Progenitor cell of endocrine pancreas (in vitro differentiated cells): ENCODE measurements around the gene ILF3. TPM values are rescaled to one million over a fixed set of nuclear protein-coding genes. Genes with fewer than 3 reads are reported as not detected.

Source experiments
- DNase-seq: peaks from one replicate; pipeline ENCODE4 v3.0.0; 2021; ENCODE audit warnings: low spot score; ENCODE audit not compliant: unreplicated experiment
- H3K27ac Mint-ChIP-seq: 2 replicates; pipeline ENCODE4 v1.8.0; 2021; ENCODE audit warnings: mild to moderate bottlenecking, moderate library complexity, mixed read lengths
- H3K27me3 Mint-ChIP-seq: 2 replicates; pipeline ENCODE4 v1.8.0; 2021; ENCODE audit warnings: mixed read lengths
- H3K36me3 Mint-ChIP-seq: 2 replicates; pipeline ENCODE4 v1.8.0; 2022; ENCODE audit warnings: mixed read lengths; ENCODE audit not compliant: insufficient read depth
- H3K4me1 Mint-ChIP-seq: 2 replicates; pipeline ENCODE4 v1.8.0; 2021; ENCODE audit warnings: low read depth, mixed read lengths
- H3K4me3 Mint-ChIP-seq: 2 replicates; pipeline ENCODE4 v1.8.0; 2021; ENCODE audit warnings: low read depth, mild to moderate bottlenecking, moderate library complexity, mixed read lengths
- H3K9me3 Mint-ChIP-seq: 2 replicates; pipeline ENCODE4 v1.8.0; 2021; ENCODE audit warnings: low read depth, mixed read lengths
- total RNA-seq: library from RNA; stranded (reverse); gene quantifications from 2 replicates; pipeline ENCODE4 v1.2.1, GENCODE V29; 2021
- TF ChIP-seq, protein P1 (sequence below): fragments of 200-600 bp; sonication (generic); IDR thresholded peaks from one replicate; pipeline ENCODE4 v1.5.0; 2021; ENCODE audit warnings: antibody characterized with exemption, mild to moderate bottlenecking; ENCODE audit not compliant: unreplicated experiment

Gene ILF3
- total RNA-seq, 1 donor from 2014 or later: 761 TPM

DNA sequence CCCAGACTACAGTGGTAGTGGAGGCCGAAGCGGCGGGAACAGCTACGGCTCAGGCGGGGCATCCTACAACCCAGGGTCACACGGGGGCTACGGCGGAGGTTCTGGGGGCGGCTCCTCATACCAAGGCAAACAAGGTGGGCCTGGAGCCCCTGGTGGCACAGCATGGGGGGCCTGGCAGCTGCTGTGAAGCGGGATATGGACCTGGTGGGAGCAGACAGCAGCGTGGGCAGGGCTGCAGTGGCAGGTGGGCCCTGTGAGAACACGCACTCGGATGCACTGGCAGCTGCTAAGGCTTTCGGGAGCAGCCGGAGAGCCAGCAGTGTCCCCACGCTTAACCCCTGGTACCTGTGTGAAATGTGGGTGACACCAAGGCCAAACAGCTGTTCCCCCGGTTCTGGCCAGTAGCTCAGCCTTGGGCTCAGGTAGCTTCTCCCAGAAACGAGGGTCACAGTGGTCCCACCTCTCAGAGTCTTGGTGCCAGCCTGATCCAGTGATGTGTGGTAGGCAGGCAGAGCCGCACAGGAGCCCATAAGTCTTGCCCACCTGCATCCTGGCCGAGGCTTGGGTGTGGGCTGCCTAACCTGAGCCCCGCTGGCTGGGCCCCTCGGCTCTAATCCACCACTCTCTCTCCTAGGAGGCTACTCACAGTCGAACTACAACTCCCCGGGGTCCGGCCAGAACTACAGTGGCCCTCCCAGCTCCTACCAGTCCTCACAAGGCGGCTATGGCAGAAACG lies 34.6 kb downstream of the ILF3 start:
- no peaks in the 10 kb centered on the region for H3K9me3 Mint-ChIP-seq
- H3K27ac Mint-ChIP-seq: no peak overlapping the region
- H3K4me3 Mint-ChIP-seq: no peak overlapping the region
- H3K4me1 Mint-ChIP-seq: no peaks in the 10 kb centered on the region
- no peaks in the 10 kb centered on the region for H3K27me3 Mint-ChIP-seq
- no peak for DNase-seq
- TF ChIP-seq, protein P1, sequence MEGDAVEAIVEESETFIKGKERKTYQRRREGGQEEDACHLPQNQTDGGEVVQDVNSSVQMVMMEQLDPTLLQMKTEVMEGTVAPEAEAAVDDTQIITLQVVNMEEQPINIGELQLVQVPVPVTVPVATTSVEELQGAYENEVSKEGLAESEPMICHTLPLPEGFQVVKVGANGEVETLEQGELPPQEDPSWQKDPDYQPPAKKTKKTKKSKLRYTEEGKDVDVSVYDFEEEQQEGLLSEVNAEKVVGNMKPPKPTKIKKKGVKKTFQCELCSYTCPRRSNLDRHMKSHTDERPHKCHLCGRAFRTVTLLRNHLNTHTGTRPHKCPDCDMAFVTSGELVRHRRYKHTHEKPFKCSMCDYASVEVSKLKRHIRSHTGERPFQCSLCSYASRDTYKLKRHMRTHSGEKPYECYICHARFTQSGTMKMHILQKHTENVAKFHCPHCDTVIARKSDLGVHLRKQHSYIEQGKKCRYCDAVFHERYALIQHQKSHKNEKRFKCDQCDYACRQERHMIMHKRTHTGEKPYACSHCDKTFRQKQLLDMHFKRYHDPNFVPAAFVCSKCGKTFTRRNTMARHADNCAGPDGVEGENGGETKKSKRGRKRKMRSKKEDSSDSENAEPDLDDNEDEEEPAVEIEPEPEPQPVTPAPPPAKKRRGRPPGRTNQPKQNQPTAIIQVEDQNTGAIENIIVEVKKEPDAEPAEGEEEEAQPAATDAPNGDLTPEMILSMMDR: no peak
- peaks cover 27% of the 10 kb centered on the region for H3K36me3 Mint-ChIP-seq

DNA sequence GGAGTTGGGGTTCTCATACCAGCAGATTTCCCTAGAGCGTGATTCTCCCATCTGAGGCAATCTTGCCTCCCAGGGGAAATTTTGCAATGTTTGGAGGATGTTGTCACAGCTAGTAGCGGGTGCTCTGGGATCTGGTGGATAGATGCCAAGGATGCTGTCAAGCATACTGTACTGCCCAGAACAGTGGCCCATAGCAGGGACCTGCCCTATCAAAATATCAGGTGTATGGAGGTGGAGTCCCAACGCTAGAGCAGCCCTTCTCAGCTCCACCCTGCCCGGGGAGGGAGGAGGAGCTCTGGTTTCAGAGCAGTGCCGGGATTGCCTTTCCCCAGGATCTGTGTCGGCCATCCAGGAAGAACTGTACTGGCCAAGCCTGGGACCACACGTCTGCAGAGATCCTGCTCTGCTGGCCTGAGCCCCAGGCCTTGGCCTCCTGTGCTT lies 36.2 kb downstream of the ILF3 start:
- Mint-ChIP-seq H3K9me3 (no peaks in the 10 kb centered on the region), H3K36me3 (peaks cover 22% of the 10 kb centered on the region), H3K27ac (no peak overlapping the region), H3K27me3 (no peaks in the 10 kb centered on the region), H3K4me1 (peaks cover 5% of the 10 kb centered on the region), H3K4me3 (no peak overlapping the region)
- DNase-seq: no peak
- TF ChIP-seq, protein P1: no peak

DNA sequence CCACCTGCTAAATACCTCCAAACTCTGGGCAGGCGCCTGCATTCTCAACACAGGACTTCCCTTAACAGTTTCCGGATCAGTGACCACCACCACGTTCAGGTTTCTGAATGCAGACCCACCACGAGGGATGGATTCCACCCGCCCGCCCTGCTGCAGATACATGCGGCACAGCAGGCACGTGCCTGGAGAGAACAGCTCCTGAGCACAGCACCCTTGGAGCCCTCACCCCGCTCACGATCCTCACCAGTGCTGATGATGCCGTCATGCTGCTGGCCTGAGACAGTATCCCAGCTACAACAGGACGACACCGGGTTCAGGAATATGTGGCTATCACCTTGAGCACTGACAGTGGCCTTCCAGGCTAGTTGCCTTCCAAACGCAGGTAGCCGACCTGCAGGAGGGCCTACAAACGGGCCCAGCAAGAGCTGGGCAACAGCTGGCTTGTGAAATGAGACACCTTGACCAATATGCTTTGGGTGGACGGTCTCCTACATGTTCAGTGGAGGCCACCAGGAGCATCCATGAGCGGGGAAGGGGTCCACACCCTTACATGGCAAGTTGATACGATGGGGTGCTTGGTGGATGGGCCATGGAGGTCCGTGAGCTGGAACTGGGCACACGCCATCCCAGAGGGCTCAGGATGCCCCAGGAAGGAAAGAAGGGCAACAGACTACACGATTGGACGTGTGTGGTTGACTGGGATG lies 37.2 kb downstream of the ILF3 start:
- no peak overlapping the region for H3K4me3 Mint-ChIP-seq
- TF ChIP-seq, protein P1: no peak
- peak overlapping the region; percentile 28 for H3K27ac Mint-ChIP-seq
- peaks cover 22% of the 10 kb centered on the region for H3K36me3 Mint-ChIP-seq
- H3K9me3 Mint-ChIP-seq: no peaks in the 10 kb centered on the region
- H3K4me1 Mint-ChIP-seq: peaks cover 9% of the 10 kb centered on the region
- DNase-seq: no peak
- no peaks in the 10 kb centered on the region for H3K27me3 Mint-ChIP-seq

DNA sequence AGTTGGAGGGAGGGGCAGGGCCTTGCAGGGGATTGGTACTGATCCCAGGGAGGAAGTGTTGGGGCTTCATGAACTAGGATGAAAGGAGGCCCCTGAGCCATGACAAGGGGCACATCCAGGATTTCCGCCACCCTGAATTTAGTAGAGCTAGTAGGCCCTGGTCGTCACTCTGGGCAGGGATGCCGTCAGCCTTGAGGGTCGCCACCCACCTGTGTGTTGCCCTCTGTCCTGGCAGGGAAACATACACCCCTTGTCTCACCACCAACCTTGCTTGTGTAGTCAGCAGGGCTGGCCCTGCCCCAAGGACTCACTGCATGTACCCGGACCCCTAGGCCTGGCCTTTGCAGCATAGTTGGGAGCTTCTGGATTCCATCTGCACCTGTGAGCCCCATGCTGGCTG lies 37.7 kb downstream of the ILF3 start:
- TF ChIP-seq, protein P1: no peak
- Mint-ChIP-seq H3K4me1 (peaks cover 9% of the 10 kb centered on the region), H3K36me3 (peaks cover 22% of the 10 kb centered on the region), H3K9me3 (no peaks in the 10 kb centered on the region), H3K27me3 (no peaks in the 10 kb centered on the region), H3K4me3 (no peak overlapping the region), H3K27ac (no peak overlapping the region)
- no peak for DNase-seq

DNA sequence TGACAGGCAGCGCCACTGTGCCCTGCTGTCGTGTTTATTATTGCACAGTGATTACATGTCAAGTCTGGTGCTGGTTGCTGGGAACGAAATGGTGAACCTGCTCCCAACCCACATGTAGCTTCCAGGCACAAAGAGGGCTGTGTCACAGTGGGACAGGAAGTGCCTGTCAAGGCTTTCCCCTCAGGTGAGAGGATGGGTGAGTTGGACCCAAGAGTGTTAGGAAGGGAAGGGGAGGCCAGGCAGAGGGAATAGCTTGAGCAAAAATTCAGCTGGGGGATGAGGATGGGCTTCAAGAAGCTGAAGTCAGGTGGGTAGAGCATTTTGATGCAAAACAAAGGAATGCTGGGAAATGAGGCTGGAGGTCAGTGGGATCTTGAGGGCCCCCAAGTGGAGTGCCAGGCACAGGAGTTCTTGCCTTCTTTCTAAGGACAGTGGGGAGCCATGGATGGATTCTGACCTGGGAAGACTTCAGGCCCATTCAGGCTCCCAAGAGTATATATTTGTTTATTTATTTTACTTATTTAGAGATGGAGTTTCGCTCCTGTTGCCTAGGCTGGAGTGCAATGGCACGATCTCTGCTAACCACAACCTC lies 38.6 kb downstream of the ILF3 start:
- peaks cover 22% of the 10 kb centered on the region for H3K36me3 Mint-ChIP-seq
- H3K4me1 Mint-ChIP-seq: peaks cover 9% of the 10 kb centered on the region
- H3K27ac Mint-ChIP-seq: peak overlapping the region; percentile 93
- H3K27me3 Mint-ChIP-seq: no peaks in the 10 kb centered on the region
- H3K9me3 Mint-ChIP-seq: no peaks in the 10 kb centered on the region
- no peak overlapping the region for H3K4me3 Mint-ChIP-seq
- TF ChIP-seq, protein P1: no peak
- DNase-seq: no peak
